Pancreas (tissue), 10 donors: ENCODE results near the gene TRIM8. TPM values are rescaled to one million over a fixed set of nuclear protein-coding genes. Genes with fewer than 3 reads are reported as not detected.

Experiments used
- ATAC-seq, 4 donors: fragments of 200-7000 bp; cut with Tn5 transposase; one replicate each; pipeline versions ENCODE4 v1.8.0 to v1.9.1; 2020; ENCODE audit warnings: mild to moderate bottlenecking in 4 of 4, moderate library complexity in 4 of 4
- DNase-seq, 6 donors: peaks; one replicate each; pipeline ENCODE4 v3.0.0-alpha.2; 2020
- FAIRE-seq: peaks from 2 replicates; lab custom pipeline; 2012; peaks lifted over from hg19 to GRCh38; lab: Jason Lieb, UNC
- H3K27ac ChIP-seq, 4 donors: fragments of 200-600 bp; sonication (generic); 1 replicate in 3 of 4; 2 replicates in 1 of 4; pipeline versions ENCODE4 v1.5.0 to v1.8.0; 2020
- H3K27me3 ChIP-seq, 4 donors: fragments of 200-600 bp; one replicate each; pipeline ENCODE4 v1.8.0; 2021
- H3K36me3 ChIP-seq, 3 donors: fragments of 200-600 bp; sonication (generic) in 1 of 3; one replicate each; pipeline versions ENCODE4 v1.5.0 to v1.8.0; 2020 to 2021
- H3K4me1 ChIP-seq, 3 donors: fragments of 200-600 bp; one replicate each; pipeline ENCODE4 v1.8.0; 2021
- H3K4me3 ChIP-seq, 4 donors: fragments of 200-600 bp; sonication (generic) in 2 of 4; one replicate each; pipeline versions ENCODE4 v1.5.0 to v1.8.0; 2020 to 2021
- H3K9me3 ChIP-seq, 4 donors: fragments of 200-600 bp; one replicate each; pipeline ENCODE4 v1.8.0; 2021
- CTCF ChIP-seq, 4 donors: fragments of 200-600 bp; sonication (generic) in 3 of 4; IDR thresholded peaks; one replicate each; pipeline versions ENCODE4 v1.5.0 to v1.8.0; 2021; ENCODE audit warnings: antibody characterized with exemption in 4 of 4
- WGBS, 2 donors: extraction: QIAGEN DNeasy Blood & Tissue Kit; methylation state at CpG; one replicate each; pipeline ENCODE4 v1.1.7; 2013; 5-methylcytosine and 5-hydroxymethylcytosine counted together
- intact Hi-C, 3 donors: fragments of 100-400 bp; cut with DNase I; formaldehyde crosslinking; loops; one replicate each; pipeline versions ENCODE4 v1.11.1 to v1.14.2; 2022
- polyA plus RNA-seq, 2 donors: library from polyadenylated mRNA; stranded (reverse); fragments of 200-250 nt; gene quantifications; one replicate each; pipeline ENCODE4 v1.2.3, GENCODE V29; 2013
- total RNA-seq, 6 donors: library from RNA; stranded (reverse); fragmentation: NEBNext Ultra II Directional in 4 of 6; extraction: Animal tissue kit (Norgen Biotek cat#: 25700) in 4 of 6; gene quantifications; one replicate each; pipeline versions ENCODE4 v1.2.1 to v1.2.4, GENCODE V29; 2021 to 2023
- donor health status: healthy with polysubstance abuse.
- donor health status: DM: no; HTN: no; CAD: no; lungs with moderate emphysema.
- donor health status: DM: no; HTN: no; CAD: no.
- donor health status: control.
- donor health status: control.
- donor health status: Bipolar disorder and iron deficiency.
- donor health status: DM: yes; HTN: yes; CAD: no.
- donor health status: DM: no; HTN: no; CAD: no.
- donor health status: DM: no; HTN: no; CAD: no.
- donor health status: DM: yes; HTN: yes; CAD: no.

Gene TRIM8
- total and polyA plus RNA-seq, 8 donors: 42.2 to 106 (median 74.1) TPM

- peaks cover 32 to 35% (median 35%) of the 10 kb centered on the region in 3 donors for H3K4me1 ChIP-seq
- peak overlapping the region; percentile 95 to 99 (median 98) for H3K27ac ChIP-seq
- H3K9me3 ChIP-seq: no peaks in the 10 kb centered on the region
- DNase-seq: peak in 5 of 6 donors; percentile 87 to 92 (median 88)
- no peak for FAIRE-seq
- peak; percentile 43 to 53 (median 46) for ATAC-seq
- H3K27me3 ChIP-seq: no peaks in the 10 kb centered on the region
- peak overlapping the region; percentile 65 to 90 (median 84) for H3K4me3 ChIP-seq
- intact Hi-C loops: no loop called here
- TF ChIP-seq CTCF (IDR thresholded peaks at IDR 0.05): no peak
- WGBS, 2 donors: 0 to 1% methylated on average over 12 of the region's 12 CpGs
- H3K36me3 ChIP-seq: no peaks in the 10 kb centered on the region
Measured at GRCh38 chr10:102645388-102645740, 1.1 kb downstream of the TRIM8 start.

- Histone ChIP-seq H3K27me3 (no peaks in the 10 kb centered on the region), H3K9me3 (no peaks in the 10 kb centered on the region), H3K4me1 (peaks cover 31 to 41% (median 39%) of the 10 kb centered on the region in 3 donors), H3K4me3 (peak overlapping the region; percentile 65 to 90 (median 84)), H3K27ac (peak overlapping the region; percentile 95 to 99 (median 98)), H3K36me3 (no peaks in the 10 kb centered on the region)
- no peak for FAIRE-seq
- DNase-seq: peak; percentile 68 to 86 (median 78)
- TF ChIP-seq CTCF (IDR thresholded peaks at IDR 0.05): no peak
- peak; percentile 7 to 30 (median 12) for ATAC-seq
- intact Hi-C loops: no loop called here
- WGBS, 2 donors: 1% methylated on average over 29 of the region's 29 CpGs
Measured at GRCh38 chr10:102645741-102646609, 1.7 kb downstream of the TRIM8 start.

- no peak for TF ChIP-seq CTCF (IDR thresholded peaks at IDR 0.05)
- intact Hi-C loops: no loop called here
Measured at GRCh38 chr10:102646610-102647442, 2.5 kb downstream of the TRIM8 start.

GRCh38 chr10:102647443-102648268 is 3.4 kb downstream of the TRIM8 start:
- Histone ChIP-seq H3K36me3 (no peaks in the 10 kb centered on the region), H3K27ac (peak overlapping the region in 3 of 4 donors; percentile 16 to 99 (median 98)), H3K4me1 (peaks cover 23 to 47% (median 36%) of the 10 kb centered on the region in 3 donors), H3K9me3 (no peaks in the 10 kb centered on the region), H3K4me3 (peak overlapping the region; percentile 65 to 90 (median 84)), H3K27me3 (no peaks in the 10 kb centered on the region)
- no peak for ATAC-seq
- intact Hi-C loops: no loop called here
- FAIRE-seq: no peak
- no peak for DNase-seq
- 42 to 43% methylated on average over 7 of the region's 7 CpGs for WGBS, 2 donors
- TF ChIP-seq CTCF (IDR thresholded peaks at IDR 0.05): no peak

More at GRCh38 chr10:102646610-102647442, 2.5 kb downstream of the TRIM8 start:
- H3K4me3 ChIP-seq: peak overlapping the region; percentile 65 to 90 (median 84)
- peak in 3 of 6 donors; percentile 51 to 63 (median 57) for DNase-seq
- no peaks in the 10 kb centered on the region for H3K9me3 ChIP-seq
- 15 to 19% methylated on average over 18 of the region's 18 CpGs for WGBS, 2 donors
- H3K4me1 ChIP-seq: peaks cover 23 to 42% (median 36%) of the 10 kb centered on the region in 3 donors
- no peak for FAIRE-seq
- H3K36me3 ChIP-seq: no peaks in the 10 kb centered on the region
- peak in 1 of 4 donors; percentile 0 for ATAC-seq
- peak overlapping the region; percentile 95 to 99 (median 98) for H3K27ac ChIP-seq
- no peaks in the 10 kb centered on the region for H3K27me3 ChIP-seq
